CD1c-positive myeloid dendritic cell (primary cell): ENCODE measurements around the gene PSMB7.
"Not testable (repeated sequence)": the region's sequence is repeated elsewhere in the genome, so short reads cannot be mapped to it uniquely, and the experiment has no call there.

ENCODE experiments used
- DNase-seq: peaks from one replicate; pipeline ENCODE4 v3.0.0-alpha.2; 2016; ENCODE audit errors: extremely low spot score

The PSMB7 gene

GRCh38 chr9:124443625-124444024 is 28.4 kb upstream of the PSMB7 start:
- DNase-seq = no peak

GRCh38 chr9:124442826-124443225 is 27.6 kb upstream of the PSMB7 start:
- DNase-seq = no peak

- no peak for DNase-seq
These were observed 27.1 kb upstream of the PSMB7 start for GRCh38 chr9:124442379-124442778.

GRCh38 chr9:124441291-124441690 is 26.0 kb upstream of the PSMB7 start:
- no peak for DNase-seq

GRCh38 chr9:124440786-124441185 is 25.5 kb upstream of the PSMB7 start:
- no peak for DNase-seq

GRCh38 chr9:124439686-124440243 is 24.5 kb upstream of the PSMB7 start:
- DNase-seq = no peak

- no peak for DNase-seq
These were observed 23.8 kb upstream of the PSMB7 start for GRCh38 chr9:124439086-124439485.

- DNase-seq = no peak
These were observed 22.8 kb upstream of the PSMB7 start for GRCh38 chr9:124438091-124438490.

- DNase-seq = no peak
These were observed 21.8 kb upstream of the PSMB7 start for GRCh38 chr9:124437086-124437485.

GRCh38 chr9:124436320-124436719 is 21.1 kb upstream of the PSMB7 start:
- DNase-seq = no peak

GRCh38 chr9:124429530-124429867 is 14.3 kb upstream of the PSMB7 start:
- no peak for DNase-seq

- no peak for DNase-seq
These were observed 13.7 kb upstream of the PSMB7 start for GRCh38 chr9:124428751-124429529.

- no peak for DNase-seq
These were observed 12.0 kb upstream of the PSMB7 start for GRCh38 chr9:124427281-124427680.

- no peak for DNase-seq
These were observed 11.1 kb upstream of the PSMB7 start for GRCh38 chr9:124426361-124426760.

- DNase-seq = not testable (repeated sequence)
These were observed 10.5 kb upstream of the PSMB7 start for GRCh38 chr9:124425733-124426132.

GRCh38 chr9:124423591-124423990 is 8.3 kb upstream of the PSMB7 start:
- no peak for DNase-seq

GRCh38 chr9:124423155-124423554 is 7.9 kb upstream of the PSMB7 start:
- DNase-seq = no peak

- DNase-seq = no peak
These were observed 5.8 kb upstream of the PSMB7 start for GRCh38 chr9:124420991-124421543.

- no peak for DNase-seq
These were observed 4.7 kb upstream of the PSMB7 start for GRCh38 chr9:124419832-124420489.

GRCh38 chr9:124415852-124416484 is 726 bp upstream of the PSMB7 start:
- no peak for DNase-seq

- no peak for DNase-seq
These were observed 630 bp downstream of the PSMB7 start for GRCh38 chr9:124414612-124415011.

- DNase-seq = no peak
These were observed 3.0 kb downstream of the PSMB7 start for GRCh38 chr9:124412228-124412575.
